ENCODE results near the gene TOM1L1. TPM values are rescaled to one million over a fixed set of nuclear protein-coding genes. Genes with fewer than 3 reads are reported as not detected.

The TOM1L1 gene
- total RNA-seq, 2 experiments from 2014 or later = not detected

- H3K27ac ChIP-seq (ENCODE audit: low read depth, low read length, poor library complexity, severe bottlenecking) = no peak overlapping the region
- intact Hi-C loops (cut with micrococcal nuclease; ENCODE audit: unreplicated experiment) = no loop called here
- no peak for DNase-seq (ENCODE audit: low spot score)
- no peaks in the 10 kb centered on the region for H3K4me1 ChIP-seq (ENCODE audit: insufficient read depth, low read length, poor library complexity, severe bottlenecking)
- H3K36me3 ChIP-seq (ENCODE audit: insufficient read depth, low read length) = no peaks in the 10 kb centered on the region
- no peaks in the 10 kb centered on the region for H4K20me1 ChIP-seq (ENCODE audit: insufficient read depth, low read length)
- no peaks in the 10 kb centered on the region for H3K79me2 ChIP-seq (ENCODE audit: insufficient read depth, low read depth, low read length)
- TF ChIP-seq EZH2phosphoT487 (IDR thresholded peaks at IDR 0.05; ENCODE audit: borderline replicate concordance, low read depth, low read length) = no peak
- no peak for TF ChIP-seq CTCF (conservative IDR thresholded peaks at IDR 0.05; ENCODE audit: low read length)
- CTCF ChIA-PET (ENCODE audit: unreplicated experiment) = no interaction called here
- H2AFZ ChIP-seq (ENCODE audit: low read length) = no peak overlapping the region
- H3K4me3 ChIP-seq (ENCODE audit: low read depth, low read length, poor library complexity, severe bottlenecking) = no peak overlapping the region
- POLR2A ChIA-PET = no interaction called here
- no peaks in the 10 kb centered on the region for H3K9me3 ChIP-seq (ENCODE audit: low read length)
- H3K9me2 ChIP-seq (ENCODE audit: insufficient read depth, low read length) = no peaks in the 10 kb centered on the region
- no TSS peak for BruUV-seq (replicated peaks)
- no peak overlapping the region for H3K4me2 ChIP-seq (ENCODE audit: low read length)
Measured at GRCh38 chr17:54882950-54883349, 17.7 kb upstream of the TOM1L1 start.

GRCh38 chr17:54883939-54884338 is 16.7 kb upstream of the TOM1L1 start:
- DNase-seq (ENCODE audit: low spot score) = no peak
- intact Hi-C loops (cut with micrococcal nuclease; ENCODE audit: unreplicated experiment) = no loop called here
- Histone ChIP-seq H3K36me3 (ENCODE audit: insufficient read depth, low read length) (no peaks in the 10 kb centered on the region), H3K9me2 (ENCODE audit: insufficient read depth, low read length) (no peaks in the 10 kb centered on the region), H3K4me1 (ENCODE audit: insufficient read depth, low read length, poor library complexity, severe bottlenecking) (no peaks in the 10 kb centered on the region), H4K20me1 (ENCODE audit: insufficient read depth, low read length) (no peaks in the 10 kb centered on the region), H3K9me3 (ENCODE audit: low read length) (no peaks in the 10 kb centered on the region), H2AFZ (ENCODE audit: low read length) (no peak overlapping the region), H3K27ac (ENCODE audit: low read depth, low read length, poor library complexity, severe bottlenecking) (no peak overlapping the region), H3K4me2 (ENCODE audit: low read length) (no peak overlapping the region), H3K79me2 (ENCODE audit: insufficient read depth, low read depth, low read length) (no peaks in the 10 kb centered on the region), H3K4me3 (ENCODE audit: low read depth, low read length, poor library complexity, severe bottlenecking) (no peak overlapping the region)
- TF ChIP-seq EZH2phosphoT487 (IDR thresholded peaks at IDR 0.05; ENCODE audit: borderline replicate concordance, low read depth, low read length) (no peak), CTCF (conservative IDR thresholded peaks at IDR 0.05; ENCODE audit: low read length) (no peak)
- ChIA-PET POLR2A (no interaction called here), CTCF (ENCODE audit: unreplicated experiment) (no interaction called here)
- no TSS peak for BruUV-seq (replicated peaks)

- H3K27ac ChIP-seq (ENCODE audit: low read depth, low read length, poor library complexity, severe bottlenecking) = no peak overlapping the region
- H2AFZ ChIP-seq (ENCODE audit: low read length) = no peak overlapping the region
- ChIA-PET POLR2A (no interaction called here), CTCF (ENCODE audit: unreplicated experiment) (no interaction called here)
- H3K4me2 ChIP-seq (ENCODE audit: low read length) = no peak overlapping the region
- no peaks in the 10 kb centered on the region for H3K4me1 ChIP-seq (ENCODE audit: insufficient read depth, low read length, poor library complexity, severe bottlenecking)
- no peak overlapping the region for H3K4me3 ChIP-seq (ENCODE audit: low read depth, low read length, poor library complexity, severe bottlenecking)
- no peaks in the 10 kb centered on the region for H3K79me2 ChIP-seq (ENCODE audit: insufficient read depth, low read depth, low read length)
- intact Hi-C loops (cut with micrococcal nuclease; ENCODE audit: unreplicated experiment) = no loop called here
- no peaks in the 10 kb centered on the region for H3K9me3 ChIP-seq (ENCODE audit: low read length)
- no peaks in the 10 kb centered on the region for H3K9me2 ChIP-seq (ENCODE audit: insufficient read depth, low read length)
- no peaks in the 10 kb centered on the region for H3K36me3 ChIP-seq (ENCODE audit: insufficient read depth, low read length)
- no peak for TF ChIP-seq EZH2phosphoT487 (IDR thresholded peaks at IDR 0.05; ENCODE audit: borderline replicate concordance, low read depth, low read length)
- no peak for TF ChIP-seq CTCF (conservative IDR thresholded peaks at IDR 0.05; ENCODE audit: low read length)
- no peaks in the 10 kb centered on the region for H4K20me1 ChIP-seq (ENCODE audit: insufficient read depth, low read length)
- no peak for DNase-seq (ENCODE audit: low spot score)
- BruUV-seq (replicated peaks) = no TSS peak
Measured at GRCh38 chr17:54887787-54888186, 12.9 kb upstream of the TOM1L1 start.
